Tibial nerve (tissue), 4 donors: ENCODE measurements around the gene PSMD12.

ENCODE experiments used
- EP300 ChIP-seq, 2 donors: sonication (generic); formaldehyde crosslinking; IDR thresholded peaks; one replicate each; pipeline ENCODE4 v1.6.1; 2017; ENCODE audit warnings: antibody characterized with exemption in 2 of 2, mild to moderate bottlenecking in 1 of 2
- POLR2A ChIP-seq, 2 donors: fragments of 450-650 bp; IDR thresholded peaks; one replicate each; pipeline ENCODE4 v1.6.1; 2017; ENCODE audit warnings: antibody characterized with exemption in 2 of 2, mild to moderate bottlenecking in 2 of 2, moderate library complexity in 2 of 2
- TF ChIP-seq, protein P1 (sequence below), 5 experiments: fragments of 200-600 bp in 3 of 5; fragments of 450-650 bp in 2 of 5; sonication (generic) in 3 of 5; IDR thresholded peaks; one replicate each; pipeline ENCODE4 v1.5.1; 2016 to 2019; ENCODE audit warnings: antibody characterized with exemption in 5 of 5, mild to moderate bottlenecking in 3 of 5, moderate library complexity in 2 of 5

DNA sequence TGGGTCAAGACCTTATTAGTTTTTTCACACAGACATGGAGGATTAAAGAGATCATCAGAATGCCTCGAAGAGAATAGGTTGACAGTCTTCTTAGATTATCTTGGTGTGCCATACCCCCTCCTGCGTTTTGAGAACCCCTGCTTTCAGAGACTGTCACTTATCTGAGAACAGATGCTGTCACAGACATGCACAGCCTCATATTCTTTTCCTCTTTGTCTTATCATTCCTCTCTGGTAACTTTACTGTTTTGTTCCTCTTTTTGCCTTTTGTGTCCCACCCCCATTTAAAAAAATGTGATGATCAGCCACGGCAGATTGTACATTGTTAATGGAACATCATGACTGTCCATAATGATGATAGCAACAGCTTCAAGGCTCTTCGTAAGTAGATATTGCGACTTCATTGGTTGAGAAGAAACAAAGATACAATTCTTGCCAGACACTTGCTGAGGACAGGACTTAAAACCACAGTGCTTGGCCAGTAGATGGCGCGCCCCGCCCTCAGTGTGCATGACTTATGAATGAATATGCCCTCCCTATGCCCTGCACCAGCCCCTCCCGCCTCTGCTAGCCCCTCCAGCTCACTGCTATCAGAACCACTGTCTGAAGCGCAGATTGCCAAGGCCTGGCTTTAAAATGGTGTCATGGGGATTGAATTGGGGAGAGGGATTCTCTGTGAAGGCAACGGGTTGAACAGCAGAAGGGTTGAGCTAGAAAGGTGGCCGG, 8.1 kb upstream of the PSMD12 start:
- TF ChIP-seq, protein P1, sequence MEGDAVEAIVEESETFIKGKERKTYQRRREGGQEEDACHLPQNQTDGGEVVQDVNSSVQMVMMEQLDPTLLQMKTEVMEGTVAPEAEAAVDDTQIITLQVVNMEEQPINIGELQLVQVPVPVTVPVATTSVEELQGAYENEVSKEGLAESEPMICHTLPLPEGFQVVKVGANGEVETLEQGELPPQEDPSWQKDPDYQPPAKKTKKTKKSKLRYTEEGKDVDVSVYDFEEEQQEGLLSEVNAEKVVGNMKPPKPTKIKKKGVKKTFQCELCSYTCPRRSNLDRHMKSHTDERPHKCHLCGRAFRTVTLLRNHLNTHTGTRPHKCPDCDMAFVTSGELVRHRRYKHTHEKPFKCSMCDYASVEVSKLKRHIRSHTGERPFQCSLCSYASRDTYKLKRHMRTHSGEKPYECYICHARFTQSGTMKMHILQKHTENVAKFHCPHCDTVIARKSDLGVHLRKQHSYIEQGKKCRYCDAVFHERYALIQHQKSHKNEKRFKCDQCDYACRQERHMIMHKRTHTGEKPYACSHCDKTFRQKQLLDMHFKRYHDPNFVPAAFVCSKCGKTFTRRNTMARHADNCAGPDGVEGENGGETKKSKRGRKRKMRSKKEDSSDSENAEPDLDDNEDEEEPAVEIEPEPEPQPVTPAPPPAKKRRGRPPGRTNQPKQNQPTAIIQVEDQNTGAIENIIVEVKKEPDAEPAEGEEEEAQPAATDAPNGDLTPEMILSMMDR (IDR thresholded peaks at IDR 0.05) = peak; percentile 64 to 74 (median 71)
- TF ChIP-seq POLR2A (IDR thresholded peaks at IDR 0.05) (no peak), EP300 (IDR thresholded peaks at IDR 0.05) (no peak)
